Measurements from ENCODE around the gene COPS3. TPM values are rescaled to one million over a fixed set of nuclear protein-coding genes. Genes with fewer than 3 reads are reported as not detected.

COPS3 gene
- total and polyA plus RNA-seq, 2 donors (not counting 1 experiment from before 2014, with no cell fraction given): 62.3 to 80.6 TPM

GRCh38 chr17:17325816-17326215, 44.8 kb upstream of the COPS3 start:
- Histone ChIP-seq H2AFZ (ENCODE audit: low read length) (no peak overlapping the region), H4K20me1 (ENCODE audit: control insufficient read depth, extremely low read depth, insufficient read depth, low read length) (no peaks in the 10 kb centered on the region), H3K36me3 (ENCODE audit: control insufficient read depth, insufficient read depth, low read length) (no peaks in the 10 kb centered on the region), H3K79me2 (ENCODE audit: control insufficient read depth, insufficient read depth, low read length) (no peaks in the 10 kb centered on the region), H3K27ac (ENCODE audit: insufficient read depth, low read length) (no peak overlapping the region), H3K9me3 (ENCODE audit: control insufficient read depth, insufficient read depth, low read depth, low read length) (no peaks in the 10 kb centered on the region), H3K4me3 (replicated peaks in 1 of 4; ENCODE audit: control extremely low read depth in 1 of 4, insufficient read depth in 1 of 4, low read depth in 3 of 4, low read length in 4 of 4) (no peak overlapping the region), H3K9ac (ENCODE audit: insufficient read depth, low read length) (no peak overlapping the region), H3K4me2 (ENCODE audit: extremely low read depth, insufficient read depth, low read length) (no peak overlapping the region), H3K27me3 (ENCODE audit: control insufficient read depth, insufficient read depth, low read length) (no peaks in the 10 kb centered on the region), H3K4me1 (ENCODE audit: control insufficient read depth, extremely low read depth, insufficient read depth, low read length) (no peaks in the 10 kb centered on the region)
- TF ChIP-seq CTCF (conservative IDR thresholded peaks at IDR 0.05 in 1 of 2, IDR thresholded peaks at IDR 0.05 in 1 of 2; ENCODE audit: low read depth in 1 of 2, low read length in 2 of 2) (no peak), EZH2 (IDR thresholded peaks at IDR 0.05; ENCODE audit: low read length, missing control alignments) (no peak)
- no peak for DNase-seq (ENCODE audit: low read depth in 2 of 2)

GRCh38 chr17:17325228-17325627, 44.2 kb upstream of the COPS3 start:
- Histone ChIP-seq H3K27ac (ENCODE audit: insufficient read depth, low read length) (no peak overlapping the region), H3K79me2 (ENCODE audit: control insufficient read depth, insufficient read depth, low read length) (no peaks in the 10 kb centered on the region), H3K9ac (ENCODE audit: insufficient read depth, low read length) (no peak overlapping the region), H3K9me3 (ENCODE audit: control insufficient read depth, insufficient read depth, low read depth, low read length) (no peaks in the 10 kb centered on the region), H3K27me3 (ENCODE audit: control insufficient read depth, insufficient read depth, low read length) (no peaks in the 10 kb centered on the region), H3K36me3 (ENCODE audit: control insufficient read depth, insufficient read depth, low read length) (no peaks in the 10 kb centered on the region), H3K4me2 (ENCODE audit: extremely low read depth, insufficient read depth, low read length) (no peak overlapping the region), H4K20me1 (ENCODE audit: control insufficient read depth, extremely low read depth, insufficient read depth, low read length) (no peaks in the 10 kb centered on the region), H3K4me3 (replicated peaks in 1 of 4; ENCODE audit: control extremely low read depth in 1 of 4, insufficient read depth in 1 of 4, low read depth in 3 of 4, low read length in 4 of 4) (no peak overlapping the region), H2AFZ (ENCODE audit: low read length) (no peak overlapping the region), H3K4me1 (ENCODE audit: control insufficient read depth, extremely low read depth, insufficient read depth, low read length) (no peaks in the 10 kb centered on the region)
- TF ChIP-seq EZH2 (IDR thresholded peaks at IDR 0.05; ENCODE audit: low read length, missing control alignments): no peak
- TF ChIP-seq CTCF (conservative IDR thresholded peaks at IDR 0.05 in 1 of 2, IDR thresholded peaks at IDR 0.05 in 1 of 2; ENCODE audit: low read depth in 1 of 2, low read length in 2 of 2): no peak
- no peak for DNase-seq (ENCODE audit: low read depth in 2 of 2)

GRCh38 chr17:17324616-17325015, 43.6 kb upstream of the COPS3 start:
- Histone ChIP-seq H3K4me2 (ENCODE audit: extremely low read depth, insufficient read depth, low read length) (no peak overlapping the region), H3K9me3 (ENCODE audit: control insufficient read depth, insufficient read depth, low read depth, low read length) (no peaks in the 10 kb centered on the region)

More at GRCh38 chr17:17324616-17325015, 43.6 kb upstream of the COPS3 start:
- Histone ChIP-seq H3K27ac (ENCODE audit: insufficient read depth, low read length) (no peak overlapping the region), H3K4me3 (replicated peaks in 1 of 4; ENCODE audit: control extremely low read depth in 1 of 4, insufficient read depth in 1 of 4, low read depth in 3 of 4, low read length in 4 of 4) (no peak overlapping the region), H3K79me2 (ENCODE audit: control insufficient read depth, insufficient read depth, low read length) (no peaks in the 10 kb centered on the region), H3K27me3 (ENCODE audit: control insufficient read depth, insufficient read depth, low read length) (no peaks in the 10 kb centered on the region), H2AFZ (ENCODE audit: low read length) (no peak overlapping the region), H4K20me1 (ENCODE audit: control insufficient read depth, extremely low read depth, insufficient read depth, low read length) (no peaks in the 10 kb centered on the region), H3K36me3 (ENCODE audit: control insufficient read depth, insufficient read depth, low read length) (no peaks in the 10 kb centered on the region), H3K9ac (ENCODE audit: insufficient read depth, low read length) (no peak overlapping the region), H3K4me1 (ENCODE audit: control insufficient read depth, extremely low read depth, insufficient read depth, low read length) (no peaks in the 10 kb centered on the region)
- DNase-seq (ENCODE audit: low read depth in 2 of 2): no peak
- TF ChIP-seq CTCF (conservative IDR thresholded peaks at IDR 0.05 in 1 of 2, IDR thresholded peaks at IDR 0.05 in 1 of 2; ENCODE audit: low read depth in 1 of 2, low read length in 2 of 2): no peak
- TF ChIP-seq EZH2 (IDR thresholded peaks at IDR 0.05; ENCODE audit: low read length, missing control alignments): no peak

Data from fibroblast of lung (primary cell).